Astrocyte (in vitro differentiated cells and primary cell): Measurements from ENCODE around the gene PLD6. TPM values are rescaled to one million over a fixed set of nuclear protein-coding genes. Genes with fewer than 3 reads are reported as not detected.

Experiments
- DNase-seq: peaks from one replicate; pipeline ENCODE4 v3.0.0-alpha.2; 2010; ENCODE audit warnings: low read depth
- FAIRE-seq: peaks from 2 replicates; lab custom pipeline; 2011; peaks lifted over from hg19 to GRCh38; lab: Jason Lieb, UNC
- H2AFZ ChIP-seq: 2 replicates; pipeline ENCODE4 v1.6.0; 2012; ENCODE audit warnings: low read depth, low read length, inconsistent platforms
- H3K27ac ChIP-seq: 2 replicates; pipeline ENCODE4 v1.5.1; 2011; ENCODE audit warnings: low read depth, low read length, inconsistent platforms
- H3K27me3 ChIP-seq: 2 replicates; pipeline ENCODE4 v1.6.0; 2011; ENCODE audit warnings: low read length, inconsistent platforms; ENCODE audit not compliant: insufficient read depth
- H3K36me3 ChIP-seq: 2 replicates; pipeline ENCODE4 v1.5.1; 2011; ENCODE audit warnings: low read length, inconsistent platforms; ENCODE audit not compliant: insufficient read depth
- H3K4me1 ChIP-seq: 2 replicates; pipeline ENCODE4 v1.5.1; 2011; ENCODE audit warnings: low read length, inconsistent platforms; ENCODE audit not compliant: insufficient read depth
- H3K4me2 ChIP-seq: 2 replicates; pipeline ENCODE4 v1.6.0; 2012; ENCODE audit warnings: low read length, inconsistent platforms
- H3K4me3 ChIP-seq: 2 replicates; pipeline ENCODE4 v1.5.1; 2011; ENCODE audit warnings: low read depth, mild to moderate bottlenecking, low read length, inconsistent platforms; ENCODE audit not compliant: insufficient read depth
- H3K79me2 ChIP-seq: 2 replicates; pipeline ENCODE4 v1.6.0; 2012; ENCODE audit warnings: mild to moderate bottlenecking, low read length, inconsistent platforms; ENCODE audit not compliant: insufficient read depth
- H3K9ac ChIP-seq: 2 replicates; pipeline ENCODE4 v1.6.0; 2012; ENCODE audit warnings: mild to moderate bottlenecking, low read length, inconsistent platforms
- H3K9me3 ChIP-seq: 2 replicates; pipeline ENCODE4 v1.5.1; 2012; ENCODE audit warnings: low read depth, mild to moderate bottlenecking, low read length, inconsistent platforms; ENCODE audit not compliant: insufficient read depth
- H4K20me1 ChIP-seq: 2 replicates; pipeline ENCODE4 v1.6.0; 2012; ENCODE audit warnings: low read length, inconsistent platforms; ENCODE audit not compliant: insufficient read depth
- H3K27ac Mint-ChIP-seq: one replicate; pipeline ENCODE4 v1.8.0; 2021; ENCODE audit warnings: mild to moderate bottlenecking, mixed read lengths; ENCODE audit not compliant: unreplicated experiment
- H3K27me3 Mint-ChIP-seq: one replicate; pipeline ENCODE4 v1.8.0; 2021; ENCODE audit warnings: low read depth, mixed read lengths; ENCODE audit not compliant: unreplicated experiment
- H3K36me3 Mint-ChIP-seq: one replicate; pipeline ENCODE4 v1.8.0; 2021; ENCODE audit warnings: low read depth, mixed read lengths; ENCODE audit not compliant: unreplicated experiment
- H3K4me1 Mint-ChIP-seq: one replicate; pipeline ENCODE4 v1.8.0; 2021; ENCODE audit warnings: low read depth, mixed read lengths; ENCODE audit not compliant: unreplicated experiment
- H3K4me3 Mint-ChIP-seq: one replicate; pipeline ENCODE4 v1.8.0; 2021; ENCODE audit warnings: mild to moderate bottlenecking, moderate library complexity, mixed read lengths; ENCODE audit not compliant: unreplicated experiment
- H3K9me3 Mint-ChIP-seq: one replicate; pipeline ENCODE4 v1.8.0; 2021; ENCODE audit warnings: mild to moderate bottlenecking, mixed read lengths; ENCODE audit not compliant: unreplicated experiment
- EZH2 ChIP-seq: IDR thresholded peaks from 2 replicates; pipeline ENCODE4 v1.6.1; 2012; ENCODE audit warnings: mild to moderate bottlenecking, low read length, inconsistent platforms; ENCODE audit not compliant: insufficient read depth
- total RNA-seq: library from RNA; stranded (reverse); gene quantifications from 2 replicates; pipeline ENCODE4 v1.2.1, GENCODE V29; 2021
- TF ChIP-seq, protein P1 (sequence below): IDR thresholded peaks from 2 replicates; pipeline ENCODE4 v1.5.1; 2011; ENCODE audit warnings: low read depth, mild to moderate bottlenecking, inconsistent platforms, low read length, moderate library complexity; ENCODE audit not compliant: insufficient read depth

The PLD6 gene
- total RNA-seq, 1 donor from 2014 or later, result 0.64 TPM

GRCh38 chr17:17175340-17175739, 30.8 kb downstream of the PLD6 start:
- DNase-seq (no peak), FAIRE-seq (no peak)
- H3K36me3 Mint-ChIP-seq, result peaks cover 20% of the 10 kb centered on the region
- Histone ChIP-seq H3K27ac (no peak overlapping the region), H3K36me3 (peaks cover 65% of the 10 kb centered on the region), H3K79me2 (no peaks in the 10 kb centered on the region), H3K9ac (no peak overlapping the region), H3K4me3 (no peak overlapping the region), H3K4me2 (no peak overlapping the region), H2AFZ (no peak overlapping the region), H4K20me1 (peaks cover 14% of the 10 kb centered on the region), H3K27me3 (no peaks in the 10 kb centered on the region), H3K9me3 (no peaks in the 10 kb centered on the region), H3K4me1 (no peaks in the 10 kb centered on the region)
- H3K9me3 Mint-ChIP-seq, result no peaks in the 10 kb centered on the region
- no peak overlapping the region for H3K4me3 Mint-ChIP-seq
- TF ChIP-seq, protein P1, sequence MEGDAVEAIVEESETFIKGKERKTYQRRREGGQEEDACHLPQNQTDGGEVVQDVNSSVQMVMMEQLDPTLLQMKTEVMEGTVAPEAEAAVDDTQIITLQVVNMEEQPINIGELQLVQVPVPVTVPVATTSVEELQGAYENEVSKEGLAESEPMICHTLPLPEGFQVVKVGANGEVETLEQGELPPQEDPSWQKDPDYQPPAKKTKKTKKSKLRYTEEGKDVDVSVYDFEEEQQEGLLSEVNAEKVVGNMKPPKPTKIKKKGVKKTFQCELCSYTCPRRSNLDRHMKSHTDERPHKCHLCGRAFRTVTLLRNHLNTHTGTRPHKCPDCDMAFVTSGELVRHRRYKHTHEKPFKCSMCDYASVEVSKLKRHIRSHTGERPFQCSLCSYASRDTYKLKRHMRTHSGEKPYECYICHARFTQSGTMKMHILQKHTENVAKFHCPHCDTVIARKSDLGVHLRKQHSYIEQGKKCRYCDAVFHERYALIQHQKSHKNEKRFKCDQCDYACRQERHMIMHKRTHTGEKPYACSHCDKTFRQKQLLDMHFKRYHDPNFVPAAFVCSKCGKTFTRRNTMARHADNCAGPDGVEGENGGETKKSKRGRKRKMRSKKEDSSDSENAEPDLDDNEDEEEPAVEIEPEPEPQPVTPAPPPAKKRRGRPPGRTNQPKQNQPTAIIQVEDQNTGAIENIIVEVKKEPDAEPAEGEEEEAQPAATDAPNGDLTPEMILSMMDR, result no peak
- no peak for TF ChIP-seq EZH2
- H3K27ac Mint-ChIP-seq, result no peak overlapping the region
- H3K4me1 Mint-ChIP-seq, result no peaks in the 10 kb centered on the region
- no peaks in the 10 kb centered on the region for H3K27me3 Mint-ChIP-seq

GRCh38 chr17:17173921-17174320, 32.2 kb downstream of the PLD6 start:
- peaks cover 59% of the 10 kb centered on the region for H3K36me3 ChIP-seq
- no peaks in the 10 kb centered on the region for H3K9me3 ChIP-seq
- H3K9me3 Mint-ChIP-seq, result no peaks in the 10 kb centered on the region
- no peaks in the 10 kb centered on the region for H3K4me1 Mint-ChIP-seq
- no peak overlapping the region for H3K4me2 ChIP-seq
- H3K9ac ChIP-seq, result no peak overlapping the region
- no peak overlapping the region for H3K4me3 ChIP-seq
- no peak overlapping the region for H2AFZ ChIP-seq
- DNase-seq (no peak), FAIRE-seq (no peak)
- no peaks in the 10 kb centered on the region for H3K4me1 ChIP-seq
- H4K20me1 ChIP-seq, result peaks cover 13% of the 10 kb centered on the region
- no peak overlapping the region for H3K27ac ChIP-seq
- H3K4me3 Mint-ChIP-seq, result no peak overlapping the region
- TF ChIP-seq, protein P1, result no peak
- no peak for TF ChIP-seq EZH2
- H3K27me3 Mint-ChIP-seq, result no peaks in the 10 kb centered on the region
- H3K36me3 Mint-ChIP-seq, result peaks cover 21% of the 10 kb centered on the region
- no peak overlapping the region for H3K27ac Mint-ChIP-seq
- H3K79me2 ChIP-seq, result peaks cover 2% of the 10 kb centered on the region
- no peaks in the 10 kb centered on the region for H3K27me3 ChIP-seq

DNA sequence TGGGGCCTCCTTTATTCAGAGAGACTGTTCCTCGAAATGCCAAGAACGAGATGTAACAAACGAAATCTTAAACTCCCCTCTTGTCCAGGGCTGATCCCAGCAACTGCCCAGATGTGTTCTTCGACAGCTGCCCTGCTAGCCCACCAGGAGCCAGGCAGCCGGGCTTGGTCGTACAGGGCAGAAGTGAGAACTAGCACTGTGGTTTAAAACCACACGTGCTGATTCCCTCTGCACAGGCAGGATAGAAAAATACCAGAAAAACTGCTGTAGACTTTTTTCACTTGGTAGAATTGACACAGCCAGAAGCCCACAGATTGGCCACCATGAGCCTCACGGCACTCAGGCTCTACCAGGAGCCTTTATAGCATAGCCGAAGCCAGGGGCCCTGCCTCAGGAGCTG, 33.1 kb downstream of the PLD6 start:
- Histone ChIP-seq H3K36me3 (peaks cover 58% of the 10 kb centered on the region), H3K79me2 (peaks cover 4% of the 10 kb centered on the region), H4K20me1 (peaks cover 18% of the 10 kb centered on the region), H3K27ac (no peak overlapping the region), H3K27me3 (no peaks in the 10 kb centered on the region), H3K4me2 (no peak overlapping the region), H3K9ac (no peak overlapping the region), H2AFZ (no peak overlapping the region), H3K4me1 (no peaks in the 10 kb centered on the region), H3K4me3 (no peak overlapping the region), H3K9me3 (no peaks in the 10 kb centered on the region)
- Mint-ChIP-seq H3K36me3 (peaks cover 22% of the 10 kb centered on the region), H3K27ac (no peak overlapping the region), H3K4me3 (no peak overlapping the region), H3K4me1 (no peaks in the 10 kb centered on the region), H3K27me3 (no peaks in the 10 kb centered on the region), H3K9me3 (no peaks in the 10 kb centered on the region)
- FAIRE-seq (no peak), DNase-seq (no peak)
- TF ChIP-seq EZH2, result no peak
- TF ChIP-seq, protein P1, result no peak
